Body of pancreas (tissue), 4 donors: ENCODE data around the gene SNRNP40.

Experiments used
- CTCF ChIP-seq, 7 experiments: fragments of 450-650 bp in 4 of 7; fragments of 200-600 bp in 3 of 7; sonication (generic) in 3 of 7; IDR thresholded peaks; one replicate each; pipeline ENCODE4 v1.5.1; 2016 to 2019; ENCODE audit warnings: antibody characterized with exemption in 7 of 7
- POLR2A ChIP-seq, 3 donors: fragments of 450-650 bp; IDR thresholded peaks; one replicate each; pipeline ENCODE4 v1.6.1; 2016; ENCODE audit warnings: antibody characterized with exemption in 3 of 3, mild to moderate bottlenecking in 2 of 3

- no peak for TF ChIP-seq POLR2A (IDR thresholded peaks at IDR 0.05)
- TF ChIP-seq CTCF (IDR thresholded peaks at IDR 0.05), result no peak
Measured at GRCh38 chr1:31239653-31240241, 56.8 kb downstream of the SNRNP40 start, which contains the start of gene NKAIN1.
